GM21447 (cell line): ENCODE results near the gene DAB2IP.

Experiments
- ATAC-seq: cut with Tn5 transposase; IDR thresholded peaks from one replicate; pipeline ENCODE4 v1.9.1; 2021; ENCODE audit not compliant: unreplicated experiment

The DAB2IP gene

DNA sequence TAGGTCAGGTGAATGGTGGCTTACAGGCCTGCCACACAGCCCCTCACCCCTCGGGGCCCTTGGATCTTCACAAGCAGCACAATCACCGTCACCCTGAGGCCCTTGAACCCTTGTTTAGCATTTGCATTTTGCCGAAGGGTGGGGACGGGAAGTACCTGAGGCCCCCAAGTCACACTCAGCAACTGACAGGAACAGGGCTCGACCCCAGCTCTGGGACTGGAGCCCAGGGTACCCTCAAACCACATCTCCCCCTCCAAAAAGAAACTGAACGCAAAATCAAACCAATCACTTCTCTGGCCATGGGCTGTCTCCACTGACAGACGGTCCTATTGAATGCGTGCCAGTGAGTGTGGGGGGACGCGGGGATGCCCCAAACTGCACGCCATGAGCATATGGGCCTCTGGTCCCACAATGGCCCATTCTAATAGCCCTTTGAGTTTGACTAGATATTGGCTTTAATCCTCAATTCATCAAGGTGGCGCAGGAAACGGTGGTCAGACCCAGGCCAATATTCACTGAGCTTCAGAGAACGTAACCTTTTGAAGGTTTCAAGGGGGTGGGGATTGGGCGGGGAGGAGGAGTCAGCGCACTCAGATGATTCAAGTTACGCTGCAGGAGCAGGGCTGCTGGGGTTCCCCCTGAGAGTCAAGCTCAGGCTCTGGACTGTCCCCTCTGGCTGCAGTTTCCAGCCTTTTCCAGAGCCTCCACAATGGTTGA lies 176.0 kb downstream of the DAB2IP start:
- ATAC-seq, result no peak

- ATAC-seq, result no peak
Measured at GRCh38 chr9:121830441-121831140, 179.2 kb downstream of the DAB2IP start.

DNA sequence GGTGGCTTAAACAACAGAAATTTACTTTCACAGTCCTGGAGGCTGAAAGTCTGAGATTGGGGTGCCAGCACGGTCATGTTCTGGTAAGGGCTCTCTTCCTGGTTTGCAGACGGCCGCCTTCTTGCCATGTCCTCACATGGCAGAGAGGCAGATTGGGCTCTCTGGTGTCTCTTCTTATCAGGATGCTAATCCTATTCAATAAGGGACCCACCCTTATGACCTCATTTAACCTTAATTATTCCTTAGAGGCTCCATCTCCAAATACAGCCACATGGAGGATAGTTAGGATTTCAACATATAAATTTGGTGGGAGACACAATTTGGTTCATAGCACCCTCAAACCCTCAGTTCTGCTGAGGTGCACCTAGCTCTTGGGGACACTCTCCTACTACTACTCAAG lies 180.4 kb downstream of the DAB2IP start:
- no peak for ATAC-seq

- no peak for ATAC-seq
Measured at GRCh38 chr9:121833061-121833460, 181.6 kb downstream of the DAB2IP start.
